Measurements from ENCODE around the gene GPR108.
"Not testable (repeated sequence)": the region's sequence is repeated elsewhere in the genome, so short reads cannot be mapped to it uniquely, and the experiment has no call there.

GPR108 gene

GRCh38 chr19:6737284-6737872 lies at the start of gene GPR108:
Gene GPR108 (minus strand): TSS chr19:6737580. CDS start chr19:6737576, 4 bp downstream.
- no peak for DNase-seq

- DNase-seq = no peak
Observed at GRCh38 chr19:6779206-6779605, 41.8 kb upstream of the GPR108 start.

- DNase-seq = no peak
Observed at GRCh38 chr19:6778386-6778785, 41.0 kb upstream of the GPR108 start.

- no peak for DNase-seq
Observed at GRCh38 chr19:6777434-6777833, 40.1 kb upstream of the GPR108 start.

- no peak for DNase-seq
Observed at GRCh38 chr19:6776999-6777398, 39.6 kb upstream of the GPR108 start.

GRCh38 chr19:6776045-6776444 lies 38.7 kb upstream of the GPR108 start:
- not testable (repeated sequence) for DNase-seq

GRCh38 chr19:6774821-6775707 lies 37.7 kb upstream of the GPR108 start:
- DNase-seq = no peak

GRCh38 chr19:6773323-6773931 lies 36.0 kb upstream of the GPR108 start:
- DNase-seq = no peak

- DNase-seq = no peak
Observed at GRCh38 chr19:6772866-6773322, 35.5 kb upstream of the GPR108 start.

- no peak for DNase-seq
Observed at GRCh38 chr19:6772028-6772865, 34.9 kb upstream of the GPR108 start, which contains the start of gene VAV1. Gene VAV1 (plus strand): TSS chr19:6772708. CDS start chr19:6772808, 100 bp downstream.

GRCh38 chr19:6771648-6772027 lies 34.3 kb upstream of the GPR108 start:
- DNase-seq = not testable (repeated sequence)

GRCh38 chr19:6769006-6769619 lies 31.7 kb upstream of the GPR108 start:
- DNase-seq = no peak

GRCh38 chr19:6768236-6768785 lies 30.9 kb upstream of the GPR108 start:
- no peak for DNase-seq

GRCh38 chr19:6767357-6768235 lies 30.2 kb upstream of the GPR108 start, which contains the start of gene SH2D3A:
Gene SH2D3A (minus strand): TSS chr19:6767435. CDS start chr19:6763748, 3,687 bp downstream.
- DNase-seq = no peak

- no peak for DNase-seq
Observed at GRCh38 chr19:6767081-6767356, 29.6 kb upstream of the GPR108 start.

- no peak for DNase-seq
Observed at GRCh38 chr19:6766357-6767080, 29.1 kb upstream of the GPR108 start.

- DNase-seq = no peak
Observed at GRCh38 chr19:6765738-6766356, 28.5 kb upstream of the GPR108 start.

GRCh38 chr19:6762253-6762797 lies 24.9 kb upstream of the GPR108 start:
- not testable (repeated sequence) for DNase-seq

GRCh38 chr19:6761053-6761676 lies 23.8 kb upstream of the GPR108 start:
- no peak for DNase-seq
